GM12878 (cell line): Measurements from ENCODE around the gene XIRP1. TPM values are rescaled to one million over a fixed set of nuclear protein-coding genes. Genes with fewer than 3 reads are reported as not detected.

Source experiments
- ATF7 ChIP-seq: fragments of 450-650 bp; IDR thresholded peaks from 2 replicates; pipeline ENCODE4 v1.6.1; 2016; ENCODE audit warnings: low read depth, mild to moderate bottlenecking
- BMI1 ChIP-seq: fragments of 450-650 bp; IDR thresholded peaks from 2 replicates; pipeline ENCODE4 v1.6.1; 2016; ENCODE audit warnings: mild to moderate bottlenecking, moderate library complexity, borderline replicate concordance
- CREB1 ChIP-seq: IDR thresholded peaks from 2 replicates; pipeline ENCODE4 v1.6.1; 2012; ENCODE audit warnings: low read depth, mild to moderate bottlenecking, inconsistent platforms
- E2F8 ChIP-seq: fragments of 450-650 bp; IDR thresholded peaks from 2 replicates; pipeline ENCODE4 v1.6.1; 2018; ENCODE audit warnings: mild to moderate bottlenecking, low read depth, moderate library complexity; ENCODE audit not compliant: partially characterized antibody
- MYC ChIP-seq: IDR thresholded peaks from 2 replicates; pipeline ENCODE4 v1.6.1; 2011; ENCODE audit warnings: mild to moderate bottlenecking, low read length, moderate library complexity, inconsistent platforms; ENCODE audit not compliant: insufficient read depth, insufficient replicate concordance, insufficient read length, severe bottlenecking
- NR2F1 ChIP-seq: fragments of 450-650 bp; conservative IDR thresholded peaks from 2 replicates; pipeline ENCODE4 v1.6.1; 2017; ENCODE audit warnings: mild to moderate bottlenecking
- RAD21 ChIP-seq: IDR thresholded peaks from 2 replicates; pipeline ENCODE4 v1.6.1; 2011; ENCODE audit warnings: mild to moderate bottlenecking, low read depth, low read length, moderate library complexity; ENCODE audit not compliant: insufficient read depth
- SKIL ChIP-seq: fragments of 450-650 bp; IDR thresholded peaks from 2 replicates; pipeline ENCODE4 v1.6.1; 2017; ENCODE audit warnings: mild to moderate bottlenecking, low read depth, inconsistent platforms; ENCODE audit not compliant: poor library complexity, severe bottlenecking
- TCF12 ChIP-seq: IDR thresholded peaks from 2 replicates; pipeline ENCODE4 v1.6.1; 2011; ENCODE audit warnings: low read depth, mild to moderate bottlenecking, low read length
- ZBTB33 ChIP-seq: fragments of 450-650 bp; IDR thresholded peaks from 2 replicates; pipeline ENCODE4 v1.6.1; 2017; ENCODE audit warnings: mild to moderate bottlenecking
- ZSCAN29 ChIP-seq: fragments of 450-650 bp; IDR thresholded peaks from 2 replicates; pipeline ENCODE4 v1.6.1; 2017; ENCODE audit warnings: mild to moderate bottlenecking, moderate library complexity
- polyA plus RNA-seq, 11 experiments: library from polyadenylated mRNA; depleted of rRNA in 4 of 11; unstranded in 6 of 11; stranded (reverse) in 5 of 11; fragments of >200 nt; fragmentation: Nextera tagmentation in 4 of 11; fragmentation: Illumina TruSeq in 1 of 11; extraction: Ambion mirVana in 4 of 11; extraction: Trizol in 1 of 11; gene quantifications; 1 replicate in 1 of 11; 2 replicates in 10 of 11; pipeline versions ENCODE4 v1.2.1 to v1.2.3, GENCODE V29; 2011 to 2016; ENCODE audit warnings: inconsistent platforms in 2 of 11, missing spikeins in 2 of 11, low read depth in 1 of 11
- total RNA-seq, 4 experiments: library from RNA; depleted of rRNA in 3 of 4; stranded (reverse); fragments of >200 nt in 3 of 4; fragmentation: Illumina TruSeq in 1 of 4; extraction: Trizol in 1 of 4; gene quantifications; 2 replicates each; pipeline versions ENCODE4 v1.2.1 to v1.2.3, GENCODE V29; 2013 to 2021
- TF ChIP-seq, protein P1 (sequence below): fragments of 450-650 bp; formaldehyde crosslinking; IDR thresholded peaks from 2 replicates; pipeline ENCODE4 v1.5.0; 2022; ENCODE audit warnings: mild to moderate bottlenecking, missing genetic modification characterization
- TF ChIP-seq, protein P2 (sequence below): IDR thresholded peaks from 2 replicates; pipeline ENCODE4 v1.6.1; 2012; ENCODE audit warnings: low read depth, low read length, improper control_type of control experiment
- TF ChIP-seq, protein P3 (sequence below): fragments of 450-650 bp; IDR thresholded peaks from 2 replicates; pipeline ENCODE4 v1.6.1; 2016; ENCODE audit warnings: mild to moderate bottlenecking

Gene XIRP1
- total and polyA plus RNA-seq, 10 of the 15 experiments (the other 5 are each of a cell fraction or from before 2014, with no cell fraction given): 0.03 to 0.38 (median 0.08) TPM; not detected in 1

DNA sequence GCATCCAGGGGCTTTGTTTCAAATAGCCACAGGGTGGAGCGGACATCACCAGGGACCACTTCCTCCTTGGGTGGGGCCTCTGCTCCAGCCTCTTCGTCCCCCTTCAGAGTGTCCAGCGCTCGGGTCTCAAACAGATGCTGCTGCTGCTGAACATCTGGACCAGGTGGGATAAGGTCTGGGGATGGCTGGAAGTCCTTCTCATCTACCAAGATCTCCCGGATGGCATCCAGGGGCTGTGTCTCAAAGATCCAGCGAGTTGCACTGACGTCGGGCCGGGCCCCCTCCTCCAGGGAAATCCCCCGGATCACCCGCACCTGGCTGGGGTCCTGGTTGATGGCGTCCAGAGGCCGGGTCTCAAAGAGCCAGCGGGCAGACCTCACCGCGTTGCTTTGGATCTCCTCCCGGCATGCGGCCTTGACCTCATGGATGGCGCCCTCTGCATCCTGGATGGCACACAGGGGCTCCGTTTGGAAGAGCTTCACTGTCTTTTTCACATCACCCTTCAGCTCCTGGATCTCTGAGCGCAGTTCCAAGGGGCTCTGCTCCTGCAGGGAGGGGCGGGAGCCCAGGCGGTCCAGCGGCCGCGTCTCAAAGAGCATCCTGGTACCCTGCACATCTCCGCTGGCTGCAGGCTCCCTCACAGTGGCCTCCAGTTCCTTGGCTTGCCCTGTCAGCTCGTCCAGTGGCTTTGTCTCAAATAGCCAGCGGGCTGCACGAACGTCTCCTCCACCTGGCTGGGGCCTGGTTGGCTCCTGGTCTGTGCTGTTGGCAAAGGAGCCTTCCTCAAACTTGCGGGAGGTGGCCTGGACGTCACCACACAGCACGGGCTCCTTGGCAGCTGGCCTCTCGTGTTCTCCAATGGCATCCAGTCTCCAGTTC, 3.9 kb downstream of the XIRP1 start (continued):
- TF ChIP-seq, protein P1, sequence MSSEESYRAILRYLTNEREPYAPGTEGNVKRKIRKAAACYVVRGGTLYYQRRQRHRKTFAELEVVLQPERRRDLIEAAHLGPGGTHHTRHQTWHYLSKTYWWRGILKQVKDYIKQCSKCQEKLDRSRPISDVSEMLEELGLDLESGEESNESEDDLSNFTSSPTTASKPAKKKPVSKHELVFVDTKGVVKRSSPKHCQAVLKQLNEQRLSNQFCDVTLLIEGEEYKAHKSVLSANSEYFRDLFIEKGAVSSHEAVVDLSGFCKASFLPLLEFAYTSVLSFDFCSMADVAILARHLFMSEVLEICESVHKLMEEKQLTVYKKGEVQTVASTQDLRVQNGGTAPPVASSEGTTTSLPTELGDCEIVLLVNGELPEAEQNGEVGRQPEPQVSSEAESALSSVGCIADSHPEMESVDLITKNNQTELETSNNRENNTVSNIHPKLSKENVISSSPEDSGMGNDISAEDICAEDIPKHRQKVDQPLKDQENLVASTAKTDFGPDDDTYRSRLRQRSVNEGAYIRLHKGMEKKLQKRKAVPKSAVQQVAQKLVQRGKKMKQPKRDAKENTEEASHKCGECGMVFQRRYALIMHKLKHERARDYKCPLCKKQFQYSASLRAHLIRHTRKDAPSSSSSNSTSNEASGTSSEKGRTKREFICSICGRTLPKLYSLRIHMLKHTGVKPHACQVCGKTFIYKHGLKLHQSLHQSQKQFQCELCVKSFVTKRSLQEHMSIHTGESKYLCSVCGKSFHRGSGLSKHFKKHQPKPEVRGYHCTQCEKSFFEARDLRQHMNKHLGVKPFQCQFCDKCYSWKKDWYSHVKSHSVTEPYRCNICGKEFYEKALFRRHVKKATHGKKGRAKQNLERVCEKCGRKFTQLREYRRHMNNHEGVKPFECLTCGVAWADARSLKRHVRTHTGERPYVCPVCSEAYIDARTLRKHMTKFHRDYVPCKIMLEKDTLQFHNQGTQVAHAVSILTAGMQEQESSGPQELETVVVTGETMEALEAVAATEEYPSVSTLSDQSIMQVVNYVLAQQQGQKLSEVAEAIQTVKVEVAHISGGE (CRISPR knock-in tag): no peak
- TF ChIP-seq, protein P2, sequence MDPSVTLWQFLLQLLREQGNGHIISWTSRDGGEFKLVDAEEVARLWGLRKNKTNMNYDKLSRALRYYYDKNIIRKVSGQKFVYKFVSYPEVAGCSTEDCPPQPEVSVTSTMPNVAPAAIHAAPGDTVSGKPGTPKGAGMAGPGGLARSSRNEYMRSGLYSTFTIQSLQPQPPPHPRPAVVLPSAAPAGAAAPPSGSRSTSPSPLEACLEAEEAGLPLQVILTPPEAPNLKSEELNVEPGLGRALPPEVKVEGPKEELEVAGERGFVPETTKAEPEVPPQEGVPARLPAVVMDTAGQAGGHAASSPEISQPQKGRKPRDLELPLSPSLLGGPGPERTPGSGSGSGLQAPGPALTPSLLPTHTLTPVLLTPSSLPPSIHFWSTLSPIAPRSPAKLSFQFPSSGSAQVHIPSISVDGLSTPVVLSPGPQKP: no peak
- TF ChIP-seq ATF7 (no peak), ZBTB33 (no peak), E2F8 (no peak), RAD21 (no peak), MYC (no peak), BMI1 (no peak), TCF12 (no peak), CREB1 (no peak), SKIL (no peak), ZSCAN29 (no peak), NR2F1 (no peak)
- TF ChIP-seq, protein P3, sequence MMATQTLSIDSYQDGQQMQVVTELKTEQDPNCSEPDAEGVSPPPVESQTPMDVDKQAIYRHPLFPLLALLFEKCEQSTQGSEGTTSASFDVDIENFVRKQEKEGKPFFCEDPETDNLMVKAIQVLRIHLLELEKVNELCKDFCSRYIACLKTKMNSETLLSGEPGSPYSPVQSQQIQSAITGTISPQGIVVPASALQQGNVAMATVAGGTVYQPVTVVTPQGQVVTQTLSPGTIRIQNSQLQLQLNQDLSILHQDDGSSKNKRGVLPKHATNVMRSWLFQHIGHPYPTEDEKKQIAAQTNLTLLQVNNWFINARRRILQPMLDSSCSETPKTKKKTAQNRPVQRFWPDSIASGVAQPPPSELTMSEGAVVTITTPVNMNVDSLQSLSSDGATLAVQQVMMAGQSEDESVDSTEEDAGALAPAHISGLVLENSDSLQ: no peak
